Activated CD8-positive, alpha-beta memory T cell treated with anti-CD3 and anti-CD28 coated beads, Interleukin-2, amount 50 U/mL, for 1 hour (primary cell): ENCODE measurements around the gene CLSTN2.

ENCODE experiments used
- DNase-seq: peaks from one replicate; pipeline ENCODE4 v3.0.0-alpha.2; 2020; ENCODE audit errors: extremely low read depth

CLSTN2 gene

GRCh38 chr3:140093742-140094141 is 158.8 kb downstream of the CLSTN2 start:
- no peak for DNase-seq

- DNase-seq: no peak
Observed at GRCh38 chr3:140094487-140094886, 159.5 kb downstream of the CLSTN2 start.

- no peak for DNase-seq
Observed at GRCh38 chr3:140096037-140096436, 161.1 kb downstream of the CLSTN2 start.

- no peak for DNase-seq
Observed at GRCh38 chr3:140097874-140098635, 163.1 kb downstream of the CLSTN2 start.

- DNase-seq: no peak
Observed at GRCh38 chr3:140100479-140100878, 165.5 kb downstream of the CLSTN2 start.

- no peak for DNase-seq
Observed at GRCh38 chr3:140103166-140103565, 168.2 kb downstream of the CLSTN2 start.

GRCh38 chr3:140103986-140104645 is 169.1 kb downstream of the CLSTN2 start:
- DNase-seq: no peak

GRCh38 chr3:140113996-140114788 is 179.2 kb downstream of the CLSTN2 start:
- no peak for DNase-seq

- no peak for DNase-seq
Observed at GRCh38 chr3:140114789-140115080, 179.8 kb downstream of the CLSTN2 start.

GRCh38 chr3:140117096-140117526 is 182.1 kb downstream of the CLSTN2 start:
- no peak for DNase-seq

- no peak for DNase-seq
Observed at GRCh38 chr3:140122183-140122582, 187.2 kb downstream of the CLSTN2 start.

GRCh38 chr3:140128217-140128616 is 193.2 kb downstream of the CLSTN2 start:
- no peak for DNase-seq

GRCh38 chr3:140128631-140129030 is 193.6 kb downstream of the CLSTN2 start:
- DNase-seq: no peak

- DNase-seq: no peak
Observed at GRCh38 chr3:140129768-140130284, 194.8 kb downstream of the CLSTN2 start.

- DNase-seq: no peak
Observed at GRCh38 chr3:140131895-140132294, 196.9 kb downstream of the CLSTN2 start.

GRCh38 chr3:140134231-140134965 is 199.4 kb downstream of the CLSTN2 start:
- DNase-seq: no peak

- no peak for DNase-seq
Observed at GRCh38 chr3:140135461-140135860, 200.5 kb downstream of the CLSTN2 start.

GRCh38 chr3:140143367-140144069 is 208.5 kb downstream of the CLSTN2 start:
- no peak for DNase-seq

- no peak for DNase-seq
Observed at GRCh38 chr3:140145528-140145927, 210.5 kb downstream of the CLSTN2 start.

GRCh38 chr3:140146668-140147067 is 211.7 kb downstream of the CLSTN2 start:
- DNase-seq: no peak

GRCh38 chr3:140147965-140148490 is 213.0 kb downstream of the CLSTN2 start:
- DNase-seq: no peak
